Stimulated activated CD4-positive, alpha-beta T cell treated with anti-CD3 and anti-CD28 coated beads, Interleukin-2, amount 100 ng/mL, for 48 hours (primary cell): ENCODE measurements around the gene GPR132.
"Not testable (repeated sequence)": the region's sequence is repeated elsewhere in the genome, so short reads cannot be mapped to it uniquely, and the experiment has no call there.

Source experiments
- DNase-seq, 2 donors: peaks; one replicate each; pipeline ENCODE4 v3.0.0-alpha.2; 2020

Gene GPR132

GRCh38 chr14:105090493-105091053, 25.3 kb upstream of the GPR132 start:
- peak; percentile 92 to 93 for DNase-seq

GRCh38 chr14:105089746-105090492, 24.7 kb upstream of the GPR132 start:
- no peak for DNase-seq

GRCh38 chr14:105088812-105089745, 23.8 kb upstream of the GPR132 start:
- no peak for DNase-seq

GRCh38 chr14:105087963-105088811, 23.0 kb upstream of the GPR132 start:
- DNase-seq: no peak

GRCh38 chr14:105087308-105087962, 22.2 kb upstream of the GPR132 start:
- no peak for DNase-seq

- peak; percentile 79 to 89 for DNase-seq
Measured at GRCh38 chr14:105086833-105087307, 21.6 kb upstream of the GPR132 start.

- DNase-seq: no peak
Measured at GRCh38 chr14:105085766-105086165, 20.5 kb upstream of the GPR132 start.

- DNase-seq: no peak
Measured at GRCh38 chr14:105084741-105085571, 19.7 kb upstream of the GPR132 start.

- DNase-seq: no peak
Measured at GRCh38 chr14:105083926-105084685, 18.9 kb upstream of the GPR132 start.

GRCh38 chr14:105082703-105083102, 17.5 kb upstream of the GPR132 start:
- DNase-seq: no peak

- DNase-seq: not testable (repeated sequence)
Measured at GRCh38 chr14:105081473-105081872, 16.2 kb upstream of the GPR132 start.

GRCh38 chr14:105080161-105080560, 14.9 kb upstream of the GPR132 start:
- DNase-seq: no peak

- DNase-seq: no peak
Measured at GRCh38 chr14:105078294-105078693, 13.1 kb upstream of the GPR132 start.

GRCh38 chr14:105077649-105077995, 12.4 kb upstream of the GPR132 start:
- DNase-seq: no peak

GRCh38 chr14:105076805-105077648, 11.8 kb upstream of the GPR132 start:
- no peak for DNase-seq

GRCh38 chr14:105076296-105076804, 11.1 kb upstream of the GPR132 start:
- DNase-seq: no peak

- no peak for DNase-seq
Measured at GRCh38 chr14:105075379-105076295, 10.4 kb upstream of the GPR132 start.

- no peak for DNase-seq
Measured at GRCh38 chr14:105074601-105075053, 9.4 kb upstream of the GPR132 start.
